WTC11 (cell line): Measurements from ENCODE around the gene LDLRAD3. TPM values are rescaled to one million over a fixed set of nuclear protein-coding genes. Genes with fewer than 3 reads are reported as not detected.

ENCODE experiments used
- ATAC-seq: fragments of 200-7000 bp; cut with Tn5 transposase; 2 replicates; pipeline ENCODE4 v1.10.0; 2021; ENCODE audit warnings: mild to moderate bottlenecking, moderate library complexity
- CTCF ChIA-PET: fragments of 300-600 bp; sonication (Branson Sonifier 250); formaldehyde crosslinking; loops from one replicate; lab custom pipeline; 2021; ENCODE audit warnings: antibody characterized with exemption; lab: Charles Lee
- POLR2A ChIA-PET: fragments of 350-600 bp; sonication (Branson Sonifier 250); formaldehyde crosslinking; loops from one replicate; lab custom pipeline; 2021; ENCODE audit warnings: antibody characterized with exemption; lab: Charles Lee
- DNase-seq: peaks from one replicate; pipeline ENCODE4 v3.0.0; 2021; ENCODE audit warnings: low spot score
- H3K27ac Mint-ChIP-seq: 2 replicates; pipeline ENCODE4 v1.8.0; 2021; ENCODE audit warnings: mixed read lengths
- H3K27me3 Mint-ChIP-seq: 2 replicates; pipeline ENCODE4 v1.8.0; 2021; ENCODE audit warnings: low read depth, mild to moderate bottlenecking, moderate library complexity, mixed read lengths
- H3K36me3 Mint-ChIP-seq: 2 replicates; pipeline ENCODE4 v1.8.0; 2021; ENCODE audit warnings: mixed read lengths
- H3K4me1 Mint-ChIP-seq: 2 replicates; pipeline ENCODE4 v1.8.0; 2022; ENCODE audit warnings: mixed read lengths
- H3K4me3 Mint-ChIP-seq: 2 replicates; pipeline ENCODE4 v1.8.0; 2021; ENCODE audit warnings: mild to moderate bottlenecking, moderate library complexity, mixed read lengths
- H3K9me3 Mint-ChIP-seq: 2 replicates; pipeline ENCODE4 v1.8.0; 2021; ENCODE audit warnings: mixed read lengths
- ATF1 ChIP-seq: sonication (generic); formaldehyde crosslinking; IDR thresholded peaks from 2 replicates; pipeline ENCODE4 v1.8.1; 2023; ENCODE audit warnings: mild to moderate bottlenecking, moderate library complexity, missing genetic modification reagents
- ELF4 ChIP-seq: sonication (generic); formaldehyde crosslinking; IDR thresholded peaks from 2 replicates; pipeline ENCODE4 v1.8.1; 2022; ENCODE audit warnings: low read depth, mild to moderate bottlenecking, moderate library complexity, missing genetic modification reagents
- FOXJ3 ChIP-seq: sonication (generic); formaldehyde crosslinking; IDR thresholded peaks from 2 replicates; pipeline ENCODE4 v1.9.0; 2021; ENCODE audit warnings: missing genetic modification reagents, mild to moderate bottlenecking, borderline replicate concordance
- GABPB1 ChIP-seq: sonication (generic); formaldehyde crosslinking; IDR thresholded peaks from 2 replicates; pipeline ENCODE4 v1.8.1; 2023; ENCODE audit warnings: mild to moderate bottlenecking, missing genetic modification reagents
- GTF2I ChIP-seq: fragments of 250-450 bp; sonication (Bioruptor Pico); conservative IDR thresholded peaks from 2 replicates; pipeline ENCODE4 v1.4.0; 2021; ENCODE audit warnings: mild to moderate bottlenecking
- KAT7 ChIP-seq: sonication (generic); formaldehyde crosslinking; IDR thresholded peaks from 2 replicates; pipeline ENCODE4 v1.8.1; 2023; ENCODE audit warnings: missing genetic modification reagents, mild to moderate bottlenecking, borderline replicate concordance
- RELA ChIP-seq: sonication (generic); formaldehyde crosslinking; IDR thresholded peaks from 2 replicates; pipeline ENCODE4 v1.8.1; 2022; ENCODE audit warnings: missing genetic modification reagents, mild to moderate bottlenecking, borderline replicate concordance
- SOX15 ChIP-seq: fragments of 250-450 bp; sonication (Bioruptor Pico); IDR thresholded peaks from 2 replicates; pipeline ENCODE4 v1.9.0; 2021; ENCODE audit warnings: mild to moderate bottlenecking
- SP1 ChIP-seq: sonication (generic); formaldehyde crosslinking; conservative IDR thresholded peaks from 2 replicates; pipeline ENCODE4 v1.8.1; 2022; ENCODE audit warnings: missing genetic modification reagents
- TCF7 ChIP-seq: sonication (generic); formaldehyde crosslinking; IDR thresholded peaks from 2 replicates; pipeline ENCODE4 v1.8.0; 2022; ENCODE audit warnings: mild to moderate bottlenecking, low read depth, missing genetic modification reagents, moderate library complexity
- TEAD4 ChIP-seq: sonication (generic); formaldehyde crosslinking; IDR thresholded peaks from 2 replicates; pipeline ENCODE4 v1.8.0; 2022; ENCODE audit warnings: mild to moderate bottlenecking, missing genetic modification reagents
- ZBTB21 ChIP-seq: sonication (generic); formaldehyde crosslinking; IDR thresholded peaks from 2 replicates; pipeline ENCODE4 v1.8.1; 2023; ENCODE audit warnings: mild to moderate bottlenecking, missing genetic modification reagents, borderline replicate concordance
- ZNF416 ChIP-seq: fragments of 250-450 bp; sonication (Bioruptor Pico); IDR thresholded peaks from 2 replicates; pipeline ENCODE4 v1.9.0; 2021; ENCODE audit warnings: mild to moderate bottlenecking, inconsistent platforms
- total RNA-seq: library from RNA; stranded (reverse); gene quantifications from 3 replicates; pipeline ENCODE4 v1.2.3, GENCODE V29; 2021
- TF ChIP-seq, protein P1 (sequence below): sonication (generic); formaldehyde crosslinking; conservative IDR thresholded peaks from 2 replicates; pipeline ENCODE4 v1.8.1; 2023; ENCODE audit warnings: mild to moderate bottlenecking, low read depth, missing genetic modification reagents, moderate library complexity
- TF ChIP-seq, protein P2 (sequence below): sonication (generic); formaldehyde crosslinking; IDR thresholded peaks from 2 replicates; pipeline ENCODE4 v1.8.1; 2023; ENCODE audit warnings: mild to moderate bottlenecking, missing genetic modification reagents, moderate library complexity
- TF ChIP-seq, protein P3 (sequence below): sonication (generic); formaldehyde crosslinking; IDR thresholded peaks from 2 replicates; pipeline ENCODE4 v1.8.0; 2022; ENCODE audit warnings: mild to moderate bottlenecking, missing genetic modification reagents
- TF ChIP-seq, protein P4 (sequence below): sonication (generic); formaldehyde crosslinking; IDR thresholded peaks from 2 replicates; pipeline ENCODE4 v1.8.0; 2022; ENCODE audit warnings: mild to moderate bottlenecking, missing genetic modification reagents
- TF ChIP-seq, protein P5 (sequence below): sonication (generic); formaldehyde crosslinking; conservative IDR thresholded peaks from 2 replicates; pipeline ENCODE4 v1.8.1; 2022; ENCODE audit warnings: mild to moderate bottlenecking, missing genetic modification reagents
- TF ChIP-seq, protein P6 (sequence below): sonication (generic); formaldehyde crosslinking; IDR thresholded peaks from 2 replicates; pipeline ENCODE4 v1.8.1; 2022; ENCODE audit warnings: mild to moderate bottlenecking, moderate library complexity, missing genetic modification reagents
- TF ChIP-seq, protein P7 (sequence below): sonication (generic); formaldehyde crosslinking; IDR thresholded peaks from 2 replicates; pipeline ENCODE4 v1.8.1; 2023; ENCODE audit warnings: mild to moderate bottlenecking, missing genetic modification reagents, moderate library complexity
- TF ChIP-seq, protein P8 (sequence below): fragments of 250-450 bp; sonication (Bioruptor Pico); IDR thresholded peaks from 2 replicates; pipeline ENCODE4 v1.8.0; 2021; ENCODE audit warnings: mild to moderate bottlenecking
- TF ChIP-seq, protein P9 (sequence below): sonication (generic); formaldehyde crosslinking; IDR thresholded peaks from 2 replicates; pipeline ENCODE4 v1.8.0; 2023; ENCODE audit warnings: mild to moderate bottlenecking, missing genetic modification reagents
- TF ChIP-seq, protein P10 (sequence below): sonication (generic); formaldehyde crosslinking; IDR thresholded peaks from 2 replicates; pipeline ENCODE4 v1.8.1; 2023; ENCODE audit warnings: mild to moderate bottlenecking, moderate library complexity, missing genetic modification reagents

The LDLRAD3 gene
- total RNA-seq, 1 experiment from 2014 or later = 14.5 TPM

DNA sequence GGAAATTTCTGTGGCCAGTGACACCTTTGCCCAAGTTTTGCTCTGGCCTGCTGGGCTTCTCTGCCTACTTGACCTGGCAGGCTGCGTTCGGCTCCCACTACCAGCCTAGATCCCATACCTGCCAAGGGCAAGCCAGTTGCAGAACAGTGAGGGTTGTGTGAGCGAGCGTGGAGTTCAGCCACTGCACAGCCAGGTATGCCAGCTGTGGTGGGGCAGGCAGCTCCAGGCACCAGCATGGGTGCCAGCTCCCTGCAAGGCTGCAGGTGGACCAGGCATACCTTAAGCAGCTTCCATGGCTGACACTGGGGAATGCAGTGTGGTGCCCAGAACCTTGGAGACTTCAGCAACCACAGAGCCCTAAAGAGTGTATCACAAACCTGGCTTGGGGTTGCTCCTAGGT is 133.5 kb downstream of the LDLRAD3 start (continued):
- TF ChIP-seq, protein P1, sequence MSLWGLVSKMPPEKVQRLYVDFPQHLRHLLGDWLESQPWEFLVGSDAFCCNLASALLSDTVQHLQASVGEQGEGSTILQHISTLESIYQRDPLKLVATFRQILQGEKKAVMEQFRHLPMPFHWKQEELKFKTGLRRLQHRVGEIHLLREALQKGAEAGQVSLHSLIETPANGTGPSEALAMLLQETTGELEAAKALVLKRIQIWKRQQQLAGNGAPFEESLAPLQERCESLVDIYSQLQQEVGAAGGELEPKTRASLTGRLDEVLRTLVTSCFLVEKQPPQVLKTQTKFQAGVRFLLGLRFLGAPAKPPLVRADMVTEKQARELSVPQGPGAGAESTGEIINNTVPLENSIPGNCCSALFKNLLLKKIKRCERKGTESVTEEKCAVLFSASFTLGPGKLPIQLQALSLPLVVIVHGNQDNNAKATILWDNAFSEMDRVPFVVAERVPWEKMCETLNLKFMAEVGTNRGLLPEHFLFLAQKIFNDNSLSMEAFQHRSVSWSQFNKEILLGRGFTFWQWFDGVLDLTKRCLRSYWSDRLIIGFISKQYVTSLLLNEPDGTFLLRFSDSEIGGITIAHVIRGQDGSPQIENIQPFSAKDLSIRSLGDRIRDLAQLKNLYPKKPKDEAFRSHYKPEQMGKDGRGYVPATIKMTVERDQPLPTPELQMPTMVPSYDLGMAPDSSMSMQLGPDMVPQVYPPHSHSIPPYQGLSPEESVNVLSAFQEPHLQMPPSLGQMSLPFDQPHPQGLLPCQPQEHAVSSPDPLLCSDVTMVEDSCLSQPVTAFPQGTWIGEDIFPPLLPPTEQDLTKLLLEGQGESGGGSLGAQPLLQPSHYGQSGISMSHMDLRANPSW (CRISPR knock-in tag) = no peak
- TF ChIP-seq KAT7 (CRISPR knock-in tag) (no peak), ZNF416 (CRISPR knock-in tag) (no peak), TCF7 (no peak), ATF1 (CRISPR knock-in tag) (no peak), GTF2I (CRISPR knock-in tag) (no peak), GABPB1 (CRISPR knock-in tag) (no peak)
- TF ChIP-seq, protein P2, sequence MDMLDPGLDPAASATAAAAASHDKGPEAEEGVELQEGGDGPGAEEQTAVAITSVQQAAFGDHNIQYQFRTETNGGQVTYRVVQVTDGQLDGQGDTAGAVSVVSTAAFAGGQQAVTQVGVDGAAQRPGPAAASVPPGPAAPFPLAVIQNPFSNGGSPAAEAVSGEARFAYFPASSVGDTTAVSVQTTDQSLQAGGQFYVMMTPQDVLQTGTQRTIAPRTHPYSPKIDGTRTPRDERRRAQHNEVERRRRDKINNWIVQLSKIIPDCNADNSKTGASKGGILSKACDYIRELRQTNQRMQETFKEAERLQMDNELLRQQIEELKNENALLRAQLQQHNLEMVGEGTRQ (CRISPR knock-in tag) = no peak
- TF ChIP-seq, protein P3, sequence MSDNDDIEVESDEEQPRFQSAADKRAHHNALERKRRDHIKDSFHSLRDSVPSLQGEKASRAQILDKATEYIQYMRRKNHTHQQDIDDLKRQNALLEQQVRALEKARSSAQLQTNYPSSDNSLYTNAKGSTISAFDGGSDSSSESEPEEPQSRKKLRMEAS (CRISPR knock-in tag) = no peak
- TF ChIP-seq, protein P4, sequence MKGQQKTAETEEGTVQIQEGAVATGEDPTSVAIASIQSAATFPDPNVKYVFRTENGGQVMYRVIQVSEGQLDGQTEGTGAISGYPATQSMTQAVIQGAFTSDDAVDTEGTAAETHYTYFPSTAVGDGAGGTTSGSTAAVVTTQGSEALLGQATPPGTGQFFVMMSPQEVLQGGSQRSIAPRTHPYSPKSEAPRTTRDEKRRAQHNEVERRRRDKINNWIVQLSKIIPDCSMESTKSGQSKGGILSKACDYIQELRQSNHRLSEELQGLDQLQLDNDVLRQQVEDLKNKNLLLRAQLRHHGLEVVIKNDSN (CRISPR knock-in tag) = no peak
- TF ChIP-seq, protein P5, sequence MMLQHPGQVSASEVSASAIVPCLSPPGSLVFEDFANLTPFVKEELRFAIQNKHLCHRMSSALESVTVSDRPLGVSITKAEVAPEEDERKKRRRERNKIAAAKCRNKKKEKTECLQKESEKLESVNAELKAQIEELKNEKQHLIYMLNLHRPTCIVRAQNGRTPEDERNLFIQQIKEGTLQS (CRISPR knock-in tag) = no peak
- TF ChIP-seq, protein P6, sequence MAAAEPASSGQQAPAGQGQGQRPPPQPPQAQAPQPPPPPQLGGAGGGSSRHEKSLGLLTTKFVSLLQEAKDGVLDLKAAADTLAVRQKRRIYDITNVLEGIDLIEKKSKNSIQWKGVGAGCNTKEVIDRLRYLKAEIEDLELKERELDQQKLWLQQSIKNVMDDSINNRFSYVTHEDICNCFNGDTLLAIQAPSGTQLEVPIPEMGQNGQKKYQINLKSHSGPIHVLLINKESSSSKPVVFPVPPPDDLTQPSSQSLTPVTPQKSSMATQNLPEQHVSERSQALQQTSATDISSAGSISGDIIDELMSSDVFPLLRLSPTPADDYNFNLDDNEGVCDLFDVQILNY = no peak

DNA sequence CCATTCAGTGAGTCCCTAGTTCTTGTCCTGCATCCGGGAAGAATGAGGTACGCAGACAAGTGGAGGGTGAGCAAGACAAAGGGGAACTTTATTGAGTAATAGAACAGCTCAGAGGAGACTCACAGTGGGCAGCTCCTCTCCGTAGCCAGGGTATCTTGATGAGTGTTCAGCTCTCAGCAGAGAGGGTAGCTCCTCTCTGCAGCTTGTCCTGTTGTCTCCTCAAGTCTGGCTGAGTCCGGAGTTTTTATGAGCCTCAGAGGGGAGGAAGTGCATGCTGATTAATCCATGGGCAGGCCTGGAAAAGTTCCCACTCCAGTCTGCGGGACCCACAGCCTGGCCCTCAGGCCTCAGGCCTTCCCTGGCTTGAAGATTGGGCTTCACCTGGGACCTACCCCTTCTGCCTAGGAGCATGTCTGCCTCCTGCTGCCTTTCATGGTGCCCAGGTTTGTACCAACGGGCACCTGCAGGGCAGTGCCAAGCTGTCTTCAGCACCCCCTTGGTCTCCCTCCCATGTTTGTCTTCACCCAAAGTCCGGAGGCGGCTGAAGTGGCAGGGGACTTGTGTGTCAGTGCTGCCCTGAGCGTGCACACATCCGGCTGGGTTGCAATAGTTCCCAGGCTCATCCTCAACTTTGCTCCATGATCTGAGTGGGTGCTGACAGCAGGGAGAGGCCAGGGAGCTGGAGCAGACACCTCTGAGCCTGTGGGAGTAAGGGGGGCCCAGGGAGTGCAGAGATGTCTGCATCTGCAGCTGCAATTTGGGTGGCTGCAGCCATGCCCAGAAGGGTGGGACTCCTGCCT is 134.2 kb downstream of the LDLRAD3 start:
- no peaks in the 10 kb centered on the region; the same call in 1 of the 2 replicates for H3K27me3 Mint-ChIP-seq
- peak overlapping the region; percentile 63 for H3K27ac Mint-ChIP-seq
- ChIA-PET POLR2A (no interaction called here), CTCF (interaction anchor here (0.5 to 2.5 kb wide), 3 partner anchors 24 to 256 kb away, joined by 3 to 9 read pairs (median 5); no protein-coding TSS in a partner anchor)
- H3K36me3 Mint-ChIP-seq = peaks cover 45% of the 10 kb centered on the region
- no peak for DNase-seq
- peaks cover 19% of the 10 kb centered on the region for H3K4me1 Mint-ChIP-seq
- H3K9me3 Mint-ChIP-seq = peaks cover 31% of the 10 kb centered on the region
- no peak for ATAC-seq
- no peak overlapping the region for H3K4me3 Mint-ChIP-seq
- TF ChIP-seq RELA (CRISPR knock-in tag) (no peak), SOX15 (CRISPR knock-in tag) (no peak), ZBTB21 (CRISPR knock-in tag) (no peak), ELF4 (CRISPR knock-in tag) (no peak), SP1 (no peak), TEAD4 (CRISPR knock-in tag) (no peak), FOXJ3 (CRISPR knock-in tag) (no peak)
- TF ChIP-seq, protein P7, sequence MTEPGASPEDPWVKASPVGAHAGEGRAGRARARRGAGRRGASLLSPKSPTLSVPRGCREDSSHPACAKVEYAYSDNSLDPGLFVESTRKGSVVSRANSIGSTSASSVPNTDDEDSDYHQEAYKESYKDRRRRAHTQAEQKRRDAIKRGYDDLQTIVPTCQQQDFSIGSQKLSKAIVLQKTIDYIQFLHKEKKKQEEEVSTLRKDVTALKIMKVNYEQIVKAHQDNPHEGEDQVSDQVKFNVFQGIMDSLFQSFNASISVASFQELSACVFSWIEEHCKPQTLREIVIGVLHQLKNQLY (CRISPR knock-in tag) = no peak
- TF ChIP-seq, protein P8, sequence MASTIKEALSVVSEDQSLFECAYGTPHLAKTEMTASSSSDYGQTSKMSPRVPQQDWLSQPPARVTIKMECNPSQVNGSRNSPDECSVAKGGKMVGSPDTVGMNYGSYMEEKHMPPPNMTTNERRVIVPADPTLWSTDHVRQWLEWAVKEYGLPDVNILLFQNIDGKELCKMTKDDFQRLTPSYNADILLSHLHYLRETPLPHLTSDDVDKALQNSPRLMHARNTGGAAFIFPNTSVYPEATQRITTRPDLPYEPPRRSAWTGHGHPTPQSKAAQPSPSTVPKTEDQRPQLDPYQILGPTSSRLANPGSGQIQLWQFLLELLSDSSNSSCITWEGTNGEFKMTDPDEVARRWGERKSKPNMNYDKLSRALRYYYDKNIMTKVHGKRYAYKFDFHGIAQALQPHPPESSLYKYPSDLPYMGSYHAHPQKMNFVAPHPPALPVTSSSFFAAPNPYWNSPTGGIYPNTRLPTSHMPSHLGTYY (CRISPR knock-in tag) = no peak
- TF ChIP-seq, protein P9, sequence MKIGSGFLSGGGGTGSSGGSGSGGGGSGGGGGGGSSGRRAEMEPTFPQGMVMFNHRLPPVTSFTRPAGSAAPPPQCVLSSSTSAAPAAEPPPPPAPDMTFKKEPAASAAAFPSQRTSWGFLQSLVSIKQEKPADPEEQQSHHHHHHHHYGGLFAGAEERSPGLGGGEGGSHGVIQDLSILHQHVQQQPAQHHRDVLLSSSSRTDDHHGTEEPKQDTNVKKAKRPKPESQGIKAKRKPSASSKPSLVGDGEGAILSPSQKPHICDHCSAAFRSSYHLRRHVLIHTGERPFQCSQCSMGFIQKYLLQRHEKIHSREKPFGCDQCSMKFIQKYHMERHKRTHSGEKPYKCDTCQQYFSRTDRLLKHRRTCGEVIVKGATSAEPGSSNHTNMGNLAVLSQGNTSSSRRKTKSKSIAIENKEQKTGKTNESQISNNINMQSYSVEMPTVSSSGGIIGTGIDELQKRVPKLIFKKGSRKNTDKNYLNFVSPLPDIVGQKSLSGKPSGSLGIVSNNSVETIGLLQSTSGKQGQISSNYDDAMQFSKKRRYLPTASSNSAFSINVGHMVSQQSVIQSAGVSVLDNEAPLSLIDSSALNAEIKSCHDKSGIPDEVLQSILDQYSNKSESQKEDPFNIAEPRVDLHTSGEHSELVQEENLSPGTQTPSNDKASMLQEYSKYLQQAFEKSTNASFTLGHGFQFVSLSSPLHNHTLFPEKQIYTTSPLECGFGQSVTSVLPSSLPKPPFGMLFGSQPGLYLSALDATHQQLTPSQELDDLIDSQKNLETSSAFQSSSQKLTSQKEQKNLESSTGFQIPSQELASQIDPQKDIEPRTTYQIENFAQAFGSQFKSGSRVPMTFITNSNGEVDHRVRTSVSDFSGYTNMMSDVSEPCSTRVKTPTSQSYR (CRISPR knock-in tag) = no peak
- TF ChIP-seq, protein P10, sequence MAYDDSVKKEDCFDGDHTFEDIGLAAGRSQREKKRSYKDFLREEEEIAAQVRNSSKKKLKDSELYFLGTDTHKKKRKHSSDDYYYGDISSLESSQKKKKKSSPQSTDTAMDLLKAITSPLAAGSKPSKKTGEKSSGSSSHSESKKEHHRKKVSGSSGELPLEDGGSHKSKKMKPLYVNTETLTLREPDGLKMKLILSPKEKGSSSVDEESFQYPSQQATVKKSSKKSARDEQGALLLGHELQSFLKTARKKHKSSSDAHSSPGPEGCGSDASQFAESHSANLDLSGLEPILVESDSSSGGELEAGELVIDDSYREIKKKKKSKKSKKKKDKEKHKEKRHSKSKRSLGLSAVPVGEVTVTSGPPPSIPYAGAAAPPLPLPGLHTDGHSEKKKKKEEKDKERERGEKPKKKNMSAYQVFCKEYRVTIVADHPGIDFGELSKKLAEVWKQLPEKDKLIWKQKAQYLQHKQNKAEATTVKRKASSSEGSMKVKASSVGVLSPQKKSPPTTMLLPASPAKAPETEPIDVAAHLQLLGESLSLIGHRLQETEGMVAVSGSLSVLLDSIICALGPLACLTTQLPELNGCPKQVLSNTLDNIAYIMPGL (CRISPR knock-in tag) = no peak
